MM.1S (cell line): ENCODE results near the gene KMT2D.

Source experiments
- DNase-seq: peaks from one replicate; pipeline ENCODE4 v3.0.0-alpha.2; 2015
- H2AFZ ChIP-seq: fragments of 300-600 bp; sonication (generic); 2 replicates; pipeline ENCODE4 v1.6.0; 2016; ENCODE audit warnings: antibody characterized with exemption, low read length
- H3F3A ChIP-seq: fragments of 300-600 bp; sonication (generic); 2 replicates; pipeline ENCODE4 v1.6.1; 2016; ENCODE audit warnings: mild to moderate bottlenecking, antibody characterized with exemption, low read length, moderate library complexity, mixed read lengths; ENCODE audit not compliant: insufficient read depth
- H3K27ac ChIP-seq: fragments of 300-600 bp; sonication (generic); 2 replicates; pipeline ENCODE4 v1.5.1; 2016; ENCODE audit warnings: mild to moderate bottlenecking, low read length
- H3K27me3 ChIP-seq: fragments of 300-600 bp; sonication (generic); replicated peaks from 2 replicates; pipeline ENCODE4 v1.6.0; 2016; ENCODE audit warnings: low read length; ENCODE audit not compliant: insufficient read depth
- H3K36me3 ChIP-seq: fragments of 300-600 bp; sonication (generic); replicated peaks from 2 replicates; pipeline ENCODE4 v1.6.1; 2016; ENCODE audit warnings: mild to moderate bottlenecking, low read length, mixed read lengths; ENCODE audit not compliant: insufficient read depth
- H3K4me1 ChIP-seq: fragments of 300-600 bp; sonication (generic); 2 replicates; pipeline ENCODE4 v1.6.1; 2016; ENCODE audit warnings: low read length, mixed read lengths
- H3K4me2 ChIP-seq: fragments of 300-600 bp; sonication (generic); 2 replicates; pipeline ENCODE4 v1.6.0; 2016; ENCODE audit warnings: low read depth, low read length
- H3K4me3 ChIP-seq: fragments of 300-600 bp; sonication (generic); 2 replicates; pipeline ENCODE4 v1.5.1; 2016; ENCODE audit warnings: low read length, mixed read lengths
- H3K79me2 ChIP-seq: fragments of 300-600 bp; sonication (generic); 2 replicates; pipeline ENCODE4 v1.6.1; 2016; ENCODE audit warnings: mixed run types, low read length, mixed read lengths
- H3K9ac ChIP-seq: fragments of 300-600 bp; sonication (generic); 2 replicates; pipeline ENCODE4 v1.6.1; 2016; ENCODE audit warnings: low read length, mixed read lengths
- H3K9me2 ChIP-seq: fragments of 300-600 bp; sonication (generic); replicated peaks from 2 replicates; pipeline ENCODE4 v1.6.1; 2016; ENCODE audit warnings: mild to moderate bottlenecking, low read length, mixed read lengths; ENCODE audit not compliant: insufficient read depth
- H3K9me3 ChIP-seq: fragments of 300-600 bp; sonication (generic); replicated peaks from 2 replicates; pipeline ENCODE4 v1.6.1; 2016; ENCODE audit warnings: mild to moderate bottlenecking, low read length, mixed read lengths; ENCODE audit not compliant: insufficient read depth
- H4K20me1 ChIP-seq: fragments of 300-600 bp; sonication (generic); 2 replicates; pipeline ENCODE4 v1.6.1; 2016; ENCODE audit warnings: mild to moderate bottlenecking, low read length, moderate library complexity, mixed read lengths; ENCODE audit not compliant: insufficient read depth
- EZH2 ChIP-seq: fragments of 300-600 bp; sonication (generic); optimal IDR thresholded peaks from 2 replicates; pipeline ENCODE3; 2017; ENCODE audit warnings: low read depth, mild to moderate bottlenecking, antibody characterized with exemption, low read length, mixed read lengths
- EZH2phosphoT487 ChIP-seq: fragments of 300-600 bp; sonication (generic); IDR thresholded peaks from 2 replicates; pipeline ENCODE4 v1.6.1; 2018; ENCODE audit warnings: antibody characterized with exemption, low read length
- TF ChIP-seq, protein P1 (sequence below): fragments of 300-600 bp; sonication (generic); IDR thresholded peaks from 2 replicates; pipeline ENCODE4 v1.5.1; 2016; ENCODE audit warnings: antibody characterized with exemption, low read length, mixed read lengths

Gene KMT2D

DNA sequence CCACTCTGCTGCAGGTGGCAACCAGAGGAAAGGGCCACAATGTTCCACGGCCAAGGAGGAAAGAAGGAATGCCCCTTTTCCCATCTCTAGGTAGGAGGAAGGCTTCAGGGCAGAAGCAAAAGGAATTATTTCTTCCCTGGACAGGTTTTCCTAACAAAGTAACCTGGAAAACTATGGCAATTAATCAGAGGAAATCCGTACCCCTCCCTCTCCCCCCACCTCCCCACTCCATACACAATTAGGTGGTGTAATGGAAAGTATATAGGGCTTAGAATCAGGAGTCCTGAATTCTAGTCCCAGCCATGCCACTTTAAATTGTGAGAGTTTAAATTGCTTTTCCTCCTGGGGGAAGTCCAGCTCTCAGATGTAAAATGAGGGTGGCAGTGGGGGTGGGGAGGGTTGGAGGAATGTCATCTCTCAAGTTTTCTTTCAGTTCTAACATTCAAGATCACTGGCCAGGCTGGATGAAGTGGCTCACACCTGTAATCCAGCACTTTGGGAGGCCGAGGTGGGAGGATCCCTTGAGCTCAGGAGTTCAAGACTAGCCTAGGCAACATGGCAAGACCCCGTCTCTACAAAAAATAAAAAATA, 32.3 kb upstream of the KMT2D start:
- H3K4me2 ChIP-seq, result no peak overlapping the region; the same call in 1 of the 2 replicates
- H2AFZ ChIP-seq, result no peak overlapping the region

DNA sequence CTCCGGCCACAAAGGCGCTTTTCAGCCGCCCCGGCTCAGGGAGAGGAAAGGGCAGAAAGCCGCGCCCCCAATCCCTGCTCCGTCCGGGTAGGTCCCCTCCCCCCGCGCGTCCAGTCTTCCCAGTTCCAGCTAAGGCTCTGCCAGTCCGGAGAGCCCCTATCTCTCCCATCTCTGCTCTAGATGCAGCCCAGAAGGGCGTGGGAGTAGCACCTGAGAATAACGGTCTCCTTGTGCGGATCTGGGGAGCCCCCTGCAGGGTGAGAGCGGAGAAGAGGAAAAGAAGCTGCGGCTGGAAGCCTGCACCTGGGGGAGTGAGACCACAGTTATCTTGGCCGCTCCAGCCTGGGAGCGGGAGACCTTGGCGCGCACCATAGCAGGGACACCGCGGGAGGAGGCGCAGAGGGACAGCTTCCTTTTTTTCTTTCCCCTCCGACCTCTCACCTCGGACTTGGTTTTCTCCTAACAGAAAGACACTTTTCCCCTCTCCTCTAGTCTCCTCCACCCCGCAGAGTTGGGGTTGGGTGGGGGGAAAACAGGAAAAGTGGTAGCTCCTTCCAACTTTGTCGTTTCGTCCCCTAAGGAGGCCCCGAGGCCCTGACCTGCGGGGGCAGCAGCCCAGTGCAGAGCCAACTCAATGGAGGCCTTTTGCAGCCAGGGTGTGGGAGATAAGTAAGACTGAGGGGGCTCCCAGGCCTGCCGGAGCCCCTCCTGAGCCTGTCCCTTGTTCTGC, 31.7 kb upstream of the KMT2D start:
- H3K9ac ChIP-seq, result no peak overlapping the region
- H3K27me3 ChIP-seq, result peaks cover 70% of the 10 kb centered on the region
- no peaks in the 10 kb centered on the region for H3K36me3 ChIP-seq
- H4K20me1 ChIP-seq, result no peaks in the 10 kb centered on the region
- DNase-seq, result peak; percentile 40
- TF ChIP-seq, protein P1, sequence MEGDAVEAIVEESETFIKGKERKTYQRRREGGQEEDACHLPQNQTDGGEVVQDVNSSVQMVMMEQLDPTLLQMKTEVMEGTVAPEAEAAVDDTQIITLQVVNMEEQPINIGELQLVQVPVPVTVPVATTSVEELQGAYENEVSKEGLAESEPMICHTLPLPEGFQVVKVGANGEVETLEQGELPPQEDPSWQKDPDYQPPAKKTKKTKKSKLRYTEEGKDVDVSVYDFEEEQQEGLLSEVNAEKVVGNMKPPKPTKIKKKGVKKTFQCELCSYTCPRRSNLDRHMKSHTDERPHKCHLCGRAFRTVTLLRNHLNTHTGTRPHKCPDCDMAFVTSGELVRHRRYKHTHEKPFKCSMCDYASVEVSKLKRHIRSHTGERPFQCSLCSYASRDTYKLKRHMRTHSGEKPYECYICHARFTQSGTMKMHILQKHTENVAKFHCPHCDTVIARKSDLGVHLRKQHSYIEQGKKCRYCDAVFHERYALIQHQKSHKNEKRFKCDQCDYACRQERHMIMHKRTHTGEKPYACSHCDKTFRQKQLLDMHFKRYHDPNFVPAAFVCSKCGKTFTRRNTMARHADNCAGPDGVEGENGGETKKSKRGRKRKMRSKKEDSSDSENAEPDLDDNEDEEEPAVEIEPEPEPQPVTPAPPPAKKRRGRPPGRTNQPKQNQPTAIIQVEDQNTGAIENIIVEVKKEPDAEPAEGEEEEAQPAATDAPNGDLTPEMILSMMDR, result peak; percentile 50
- no peak for TF ChIP-seq EZH2
- TF ChIP-seq EZH2phosphoT487, result no peak
- H3K4me3 ChIP-seq, result peak overlapping the region; percentile 35; the same call in 1 of the 2 replicates
- H3K9me2 ChIP-seq, result no peaks in the 10 kb centered on the region
- H2AFZ ChIP-seq, result no peak overlapping the region
- no peaks in the 10 kb centered on the region for H3F3A ChIP-seq
- H3K79me2 ChIP-seq, result no peaks in the 10 kb centered on the region
- no peak overlapping the region for H3K27ac ChIP-seq
- H3K4me1 ChIP-seq, result peaks cover 5% of the 10 kb centered on the region
- H3K4me2 ChIP-seq, result peak overlapping the region; percentile 64
- H3K9me3 ChIP-seq, result no peaks in the 10 kb centered on the region

More for the DNA sequence above, 32.3 kb upstream of the KMT2D start:
- Histone ChIP-seq H4K20me1 (no peaks in the 10 kb centered on the region), H3K27me3 (peaks cover 70% of the 10 kb centered on the region), H3K9me3 (no peaks in the 10 kb centered on the region), H3K4me1 (peaks cover 2% of the 10 kb centered on the region), H3K79me2 (no peaks in the 10 kb centered on the region), H3K36me3 (no peaks in the 10 kb centered on the region), H3K27ac (no peak overlapping the region), H3K4me3 (no peak overlapping the region), H3F3A (no peaks in the 10 kb centered on the region), H3K9ac (no peak overlapping the region), H3K9me2 (no peaks in the 10 kb centered on the region)
- no peak for DNase-seq
- TF ChIP-seq EZH2phosphoT487 (no peak), EZH2 (no peak)

DNA sequence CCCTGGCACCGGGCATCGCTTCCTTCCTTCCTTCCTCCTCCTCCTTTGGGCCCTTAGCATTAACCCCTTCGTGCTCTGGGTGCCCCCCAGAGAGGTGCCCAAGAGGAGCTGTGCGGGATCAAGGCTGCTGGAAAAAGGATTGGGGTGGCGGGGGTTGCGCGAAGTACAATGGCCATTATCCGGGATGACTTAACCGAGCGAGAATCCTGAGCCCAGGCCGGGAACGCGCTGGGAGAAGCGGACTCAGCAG, 31.2 kb upstream of the KMT2D start:
- no peaks in the 10 kb centered on the region for H4K20me1 ChIP-seq
- no peak overlapping the region for H3K27ac ChIP-seq
- H3K9me3 ChIP-seq, result no peaks in the 10 kb centered on the region
- H3K36me3 ChIP-seq, result no peaks in the 10 kb centered on the region
- peak overlapping the region; percentile 35; the same call in 1 of the 2 replicates for H3K4me3 ChIP-seq
- no peak for TF ChIP-seq EZH2phosphoT487
- TF ChIP-seq, protein P1, result no peak
- TF ChIP-seq EZH2, result no peak
- H3F3A ChIP-seq, result no peaks in the 10 kb centered on the region
- H3K9ac ChIP-seq, result no peak overlapping the region
- H3K4me1 ChIP-seq, result peaks cover 5% of the 10 kb centered on the region
- H3K4me2 ChIP-seq, result peak overlapping the region; percentile 64
- H3K27me3 ChIP-seq, result peaks cover 70% of the 10 kb centered on the region
- H3K79me2 ChIP-seq, result no peaks in the 10 kb centered on the region
- H3K9me2 ChIP-seq, result no peaks in the 10 kb centered on the region
- DNase-seq, result no peak
- no peak overlapping the region for H2AFZ ChIP-seq
